Keratinocyte (primary cell): ENCODE results near the gene PARD3. TPM values are rescaled to one million over a fixed set of nuclear protein-coding genes. Genes with fewer than 3 reads are reported as not detected.

ENCODE experiments used
- DNase-seq: peaks from one replicate; pipeline ENCODE4 v3.0.0-alpha.2; 2011; ENCODE audit warnings: low read depth, missing footprints, low spot score
- FAIRE-seq: peaks from 2 replicates; lab custom pipeline; 2011; peaks lifted over from hg19 to GRCh38; lab: Jason Lieb, UNC
- H2AFZ ChIP-seq: 2 replicates; pipeline ENCODE4 v1.6.0; 2012; ENCODE audit warnings: low read length, control low read depth, inconsistent platforms; ENCODE audit not compliant: control insufficient read depth
- H3K27ac ChIP-seq: 2 replicates; pipeline ENCODE4 v1.5.1; 2011; ENCODE audit warnings: low read length; ENCODE audit not compliant: control insufficient read depth, insufficient read depth
- H3K27me3 ChIP-seq: 3 replicates; pipeline ENCODE4 v1.6.0; 2011; ENCODE audit warnings: low read length; ENCODE audit not compliant: control insufficient read depth, insufficient read depth; ENCODE audit errors: extremely low read depth
- H3K36me3 ChIP-seq, 2 experiments: 2 replicates in 1 of 2; 3 replicates in 1 of 2; pipeline ENCODE4 v1.5.1; 2011; ENCODE audit warnings: low read length in 2 of 2, mild to moderate bottlenecking in 1 of 2; ENCODE audit not compliant: control insufficient read depth in 2 of 2, insufficient read depth in 2 of 2; ENCODE audit errors: extremely low read depth in 1 of 2
- H3K4me1 ChIP-seq: 3 replicates; pipeline ENCODE4 v1.5.1; 2011; ENCODE audit warnings: low read length; ENCODE audit not compliant: control insufficient read depth, insufficient read depth; ENCODE audit errors: extremely low read depth
- H3K4me2 ChIP-seq: 3 replicates; pipeline ENCODE4 v1.6.0; 2011; ENCODE audit warnings: low read depth, low read length; ENCODE audit not compliant: control insufficient read depth, insufficient read depth; ENCODE audit errors: extremely low read depth
- H3K4me3 ChIP-seq, 3 experiments: fragments of 200-600 bp in 1 of 3; sonication (generic) in 1 of 3; 2 replicates in 2 of 3; 3 replicates in 1 of 3; pipeline ENCODE4 v1.5.1; 2011 to 2016; ENCODE audit warnings: low read length in 3 of 3, mild to moderate bottlenecking in 3 of 3, control low read depth in 2 of 3, inconsistent platforms in 1 of 3, low read depth in 1 of 3, mixed read lengths in 1 of 3, mixed run types in 1 of 3, moderate library complexity in 1 of 3; ENCODE audit not compliant: control insufficient read depth in 2 of 3, insufficient read depth in 2 of 3; ENCODE audit errors: extremely low read depth in 1 of 3
- H3K79me2 ChIP-seq: 2 replicates; pipeline ENCODE4 v1.6.0; 2012; ENCODE audit warnings: low read length; ENCODE audit not compliant: control insufficient read depth, insufficient read depth
- H3K9ac ChIP-seq: 3 replicates; pipeline ENCODE4 v1.6.0; 2011; ENCODE audit warnings: low read length; ENCODE audit not compliant: control insufficient read depth, insufficient read depth; ENCODE audit errors: extremely low read depth
- H3K9me1 ChIP-seq: 3 replicates; pipeline ENCODE4 v1.6.0; 2011; ENCODE audit warnings: low read length; ENCODE audit not compliant: control insufficient read depth, insufficient read depth; ENCODE audit errors: extremely low read depth
- H3K9me3 ChIP-seq: 2 replicates; pipeline ENCODE4 v1.5.1; 2012; ENCODE audit warnings: low read depth, low read length; ENCODE audit not compliant: control insufficient read depth
- H4K20me1 ChIP-seq: 3 replicates; pipeline ENCODE4 v1.6.0; 2011; ENCODE audit warnings: low read length; ENCODE audit not compliant: control insufficient read depth, insufficient read depth; ENCODE audit errors: extremely low read depth
- CTCF ChIP-seq, 3 experiments: IDR thresholded peaks in 1 of 3; conservative IDR thresholded peaks in 1 of 3; optimal IDR thresholded peaks in 1 of 3; 2 replicates in 2 of 3; 3 replicates in 1 of 3; pipeline versions ENCODE3 to v1.5.1; 2011; ENCODE audit warnings: low read length in 3 of 3, mild to moderate bottlenecking in 3 of 3, moderate library complexity in 2 of 3, control low read depth in 1 of 3, inconsistent platforms in 1 of 3; ENCODE audit not compliant: insufficient read depth in 2 of 3; ENCODE audit errors: extremely low read depth in 1 of 3
- EZH2 ChIP-seq: IDR thresholded peaks from one replicate; pipeline ENCODE4 v1.6.1; 2012; ENCODE audit warnings: inconsistent platforms, mild to moderate bottlenecking, low read length, moderate library complexity
- dilution Hi-C: fragments of 300-500 bp; cut with MboI; formaldehyde crosslinking; loops from one replicate; pipeline ENCODE4 v1.7.0; 2020; ENCODE audit warnings: low sequenced_read_pairs; ENCODE audit not compliant: extremely low pct_ligation_motif_present
- polyA plus RNA-seq, 5 experiments: library from polyadenylated mRNA; depleted of rRNA in 3 of 5; stranded (reverse) in 3 of 5; stranded (forward) in 1 of 5; unstranded in 1 of 5; fragments of >200 nt; gene quantifications; 1 replicate in 1 of 5; 2 replicates in 3 of 5; 3 replicates in 1 of 5; pipeline versions ENCODE4 v1.2.1 to v1.2.3, GENCODE V29; 2011 to 2012; ENCODE audit warnings: missing spikeins in 2 of 5, low read depth in 1 of 5, low replicate concordance in 1 of 5

PARD3 gene
- polyA plus RNA-seq, 1 donor (not counting 4 experiments of a cell fraction or from before 2014, with no cell fraction given): 46.4 TPM

GRCh38 chr10:34826857-34827766 lies 12.0 kb upstream of the PARD3 start:
- Histone ChIP-seq H3K4me2 (no peak overlapping the region), H3K9ac (no peak overlapping the region), H2AFZ (no peak overlapping the region), H3K4me3 (no peak overlapping the region), H4K20me1 (no peaks in the 10 kb centered on the region), H3K9me1 (no peaks in the 10 kb centered on the region), H3K36me3 (no peaks in the 10 kb centered on the region), H3K4me1 (peaks cover 4% of the 10 kb centered on the region), H3K27ac (no peak overlapping the region), H3K79me2 (no peaks in the 10 kb centered on the region), H3K9me3 (no peaks in the 10 kb centered on the region), H3K27me3 (no peaks in the 10 kb centered on the region)
- dilution Hi-C loops: no loop called here
- FAIRE-seq (no peak), DNase-seq (no peak)
- TF ChIP-seq EZH2 (no peak), CTCF (optimal IDR thresholded peaks at IDR 0.05 in 1 of 3, IDR thresholded peaks at IDR 0.05 in 1 of 3, conservative IDR thresholded peaks at IDR 0.05 in 1 of 3; ENCODE audit: extremely low read depth in 1 of 3, insufficient read depth in 2 of 3, low read length in 3 of 3) (no peak)

- H3K27me3 ChIP-seq: no peaks in the 10 kb centered on the region
- no peak overlapping the region for H3K4me2 ChIP-seq
- H3K9me3 ChIP-seq: no peaks in the 10 kb centered on the region
- H3K27ac ChIP-seq: no peak overlapping the region
- no peaks in the 10 kb centered on the region for H3K36me3 ChIP-seq
- no peak overlapping the region for H3K9ac ChIP-seq
- no peaks in the 10 kb centered on the region for H3K9me1 ChIP-seq
- DNase-seq (no peak), FAIRE-seq (no peak)
- no peaks in the 10 kb centered on the region for H3K79me2 ChIP-seq
- no peak overlapping the region for H3K4me3 ChIP-seq
- H3K4me1 ChIP-seq: peaks cover 6% of the 10 kb centered on the region
- TF ChIP-seq CTCF (optimal IDR thresholded peaks at IDR 0.05 in 1 of 3, IDR thresholded peaks at IDR 0.05 in 1 of 3, conservative IDR thresholded peaks at IDR 0.05 in 1 of 3; ENCODE audit: extremely low read depth in 1 of 3, insufficient read depth in 2 of 3, low read length in 3 of 3): no peak
- no peak for TF ChIP-seq EZH2
- H4K20me1 ChIP-seq: no peaks in the 10 kb centered on the region
- dilution Hi-C loops: no loop called here
- H2AFZ ChIP-seq: no peak overlapping the region
Observed at GRCh38 chr10:34826221-34826620, 11.1 kb upstream of the PARD3 start.
